Aorta (tissue), 5 donors: ENCODE data around the gene CGNL1. TPM values are rescaled to one million over a fixed set of nuclear protein-coding genes. Genes with fewer than 3 reads are reported as not detected.

Source experiments
- ATAC-seq: fragments of 200-7000 bp; cut with Tn5 transposase; one replicate; pipeline ENCODE4 v1.9.1; 2022; ENCODE audit warnings: moderate library complexity; ENCODE audit not compliant: low FRiP score
- DNase-seq, 2 donors: peaks; one replicate each; pipeline ENCODE4 v3.0.0-alpha.2; 2020
- H3K27ac ChIP-seq, 2 donors: one replicate each; pipeline ENCODE4 v1.5.1; 2013; ENCODE audit warnings: low read length in 2 of 2, mild to moderate bottlenecking in 2 of 2, moderate library complexity in 2 of 2, control low read depth in 1 of 2, inconsistent platforms in 1 of 2, low read depth in 1 of 2
- H3K27me3 ChIP-seq, 2 donors: one replicate each; pipeline ENCODE4 v1.6.1; 2013; ENCODE audit warnings: control low read depth in 1 of 2, low read length in 1 of 2, mild to moderate bottlenecking in 1 of 2, moderate library complexity in 1 of 2; ENCODE audit not compliant: insufficient read depth in 2 of 2, control insufficient read depth in 1 of 2
- H3K36me3 ChIP-seq, 2 donors: one replicate each; pipeline ENCODE4 v1.6.1; 2013; ENCODE audit warnings: control low read depth in 1 of 2, low read length in 1 of 2, mild to moderate bottlenecking in 1 of 2; ENCODE audit not compliant: insufficient read depth in 2 of 2, control insufficient read depth in 1 of 2
- H3K4me1 ChIP-seq, 2 donors: one replicate each; pipeline ENCODE4 v1.6.1; 2013; ENCODE audit warnings: low read length in 2 of 2, control low read depth in 1 of 2, mild to moderate bottlenecking in 1 of 2, moderate library complexity in 1 of 2; ENCODE audit not compliant: insufficient read depth in 2 of 2, control insufficient read depth in 1 of 2
- H3K4me3 ChIP-seq, 2 donors: one replicate each; pipeline ENCODE4 v1.5.1; 2013; ENCODE audit warnings: low read length in 2 of 2, control low read depth in 1 of 2, mild to moderate bottlenecking in 1 of 2
- H3K9me3 ChIP-seq: one replicate; pipeline ENCODE4 v1.6.1; 2013; ENCODE audit warnings: mild to moderate bottlenecking, low read length; ENCODE audit not compliant: control insufficient read depth
- WGBS, 2 donors: extraction: QIAGEN DNeasy Blood & Tissue Kit; methylation state at CpG; one replicate each; pipeline ENCODE4 v1.1.7; 2013; 5-methylcytosine and 5-hydroxymethylcytosine counted together
- intact Hi-C, 2 donors: fragments of 100-400 bp; cut with DNase I; formaldehyde crosslinking; loops; one replicate each; pipeline versions ENCODE4 v1.14.2 to v1.15.0; 2022
- polyA plus RNA-seq, 2 donors: library from polyadenylated mRNA; stranded (reverse); fragments of 200-250 nt; gene quantifications; one replicate each; pipeline ENCODE4 v1.2.3, GENCODE V29; 2013
- total RNA-seq, 2 donors: library from RNA; stranded (reverse); fragmentation: NEBNext Ultra II Directional; extraction: Animal tissue kit (Norgen Biotek cat#: 25700); gene quantifications; one replicate each; pipeline ENCODE4 v1.2.1, GENCODE V29; 2021
- donor health status: healthy with polysubstance abuse.
- donor health status: Bipolar disorder and iron deficiency.
- donor health status: DM: no; HTN: no; CAD: no.
- donor health status: DM: no; HTN: no; CAD: no.
- donor health status: DM: yes; HTN: yes; CAD: no.

CGNL1 gene
- total and polyA plus RNA-seq, 4 donors: 4.1 to 46.3 (median 12.4) TPM

DNA sequence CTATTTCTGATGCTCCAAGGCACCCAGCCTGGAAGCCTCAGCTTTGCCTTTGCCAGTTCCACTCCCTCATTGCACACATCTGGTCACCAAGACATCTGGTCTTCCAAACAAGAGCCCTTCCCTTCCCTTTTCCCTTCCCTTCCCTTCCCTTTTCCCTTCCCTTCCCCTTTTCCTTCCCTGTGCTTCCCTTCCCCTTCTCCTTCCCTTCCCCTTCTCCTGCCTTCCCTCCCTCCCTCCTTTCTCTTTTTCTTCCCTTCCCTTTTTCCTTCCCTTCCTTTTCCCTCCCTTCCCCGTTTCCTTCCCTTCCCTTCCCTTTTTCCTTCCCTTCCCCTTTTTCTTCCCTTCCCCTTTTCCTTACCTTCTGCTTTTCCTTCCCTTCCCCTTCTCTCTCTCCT, 2.4 kb upstream of the CGNL1 start:
- H3K27ac ChIP-seq: no peak overlapping the region
- DNase-seq: no peak
- no peaks in the 10 kb centered on the region for H3K36me3 ChIP-seq
- H3K4me1 ChIP-seq: peaks cover 0 to 2% of the 10 kb centered on the region in 2 donors
- whole genome bisulfite sequencing, 2 donors: 91 to 93% methylated on average over 1 of the region's 1 CpG
- no peaks in the 10 kb centered on the region for H3K9me3 ChIP-seq
- H3K4me3 ChIP-seq: no peak overlapping the region
- ATAC-seq: no peak
- intact Hi-C loops: loop anchor here in 1 of 2 donors (10.0 kb wide), 1 partner anchor 151 kb away; no protein-coding TSS in a partner anchor
- no peaks in the 10 kb centered on the region for H3K27me3 ChIP-seq

DNA sequence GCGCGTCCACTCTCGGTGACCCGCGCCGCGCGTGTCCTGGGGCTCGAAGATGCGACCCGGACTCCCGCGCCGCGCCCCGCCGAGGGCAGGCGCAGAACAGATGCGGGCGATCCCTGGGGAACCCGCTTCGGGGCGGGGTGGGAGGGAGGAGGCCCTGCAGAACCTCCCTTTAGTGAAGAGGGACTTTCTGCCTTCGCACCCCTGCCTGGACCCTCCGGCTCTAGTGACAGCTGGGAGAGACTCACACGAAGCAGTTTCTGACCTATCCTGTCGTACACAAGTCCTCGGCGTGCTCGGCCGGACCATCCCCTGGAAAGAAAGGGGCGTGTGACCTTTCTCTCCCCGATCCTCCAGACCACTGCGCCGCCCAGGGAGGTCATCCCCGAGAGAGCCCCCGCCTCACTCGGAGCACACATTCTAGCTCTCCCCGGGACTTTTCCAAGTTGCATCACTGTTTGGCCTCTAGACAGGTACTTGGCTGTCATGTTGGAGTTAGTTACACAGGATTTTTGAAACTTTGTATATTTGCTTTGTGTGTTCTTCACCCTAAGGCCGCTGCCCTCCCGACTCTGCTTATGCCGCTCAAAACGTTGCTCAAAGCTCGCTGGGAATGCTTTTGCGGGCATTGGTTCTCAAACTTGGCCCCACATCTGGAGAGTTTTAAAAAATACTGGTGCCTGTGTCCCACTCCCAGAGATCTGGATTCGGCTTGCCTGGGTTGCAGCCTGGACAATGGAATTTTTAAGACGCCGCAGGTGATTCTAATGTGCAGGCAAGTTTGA, 582 bp downstream of the CGNL1 start:
- DNase-seq (peak in 1 of 2 donors; percentile 81), ATAC-seq (peak; percentile 36)
- no peaks in the 10 kb centered on the region for H3K36me3 ChIP-seq
- no peaks in the 10 kb centered on the region for H3K9me3 ChIP-seq
- WGBS, 2 donors: 1% methylated on average over 34 to 48 of the region's 48 CpGs
- H3K27me3 ChIP-seq: no peaks in the 10 kb centered on the region
- H3K4me1 ChIP-seq: peaks cover 0 to 2% of the 10 kb centered on the region in 2 donors
- intact Hi-C loops: loop anchor here in 1 of 2 donors (5.0 to 10.0 kb wide), 2 partner anchors 65 to 148 kb away; no protein-coding TSS in a partner anchor
- no peak overlapping the region for H3K27ac ChIP-seq
- H3K4me3 ChIP-seq: peak overlapping the region; percentile 81 to 94

DNA sequence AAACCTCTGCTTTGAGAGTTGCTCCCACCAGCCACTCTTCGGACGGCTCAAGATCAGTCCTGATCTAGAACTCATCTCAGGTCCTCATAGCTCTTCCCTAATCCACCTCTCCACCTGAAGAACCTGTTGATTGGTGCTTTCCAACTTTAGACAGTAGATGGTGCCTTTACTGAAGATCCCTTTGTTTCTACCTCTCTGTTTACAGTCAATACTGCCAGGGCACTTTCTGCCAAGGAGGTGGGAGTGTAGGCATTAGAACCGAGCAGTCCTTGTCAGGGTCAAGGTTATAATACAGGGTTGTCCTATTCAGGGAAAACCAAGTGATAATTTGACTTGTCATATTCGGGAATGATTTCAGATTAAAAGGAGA, 1.2 kb downstream of the CGNL1 start:
- H3K36me3 ChIP-seq: no peaks in the 10 kb centered on the region
- H3K9me3 ChIP-seq: no peaks in the 10 kb centered on the region
- H3K4me3 ChIP-seq: peak overlapping the region; percentile 81 to 94
- ATAC-seq (no peak), DNase-seq (no peak)
- intact Hi-C loops: loop anchor here in 1 of 2 donors (5.0 to 10.0 kb wide), 2 partner anchors 65 to 147 kb away; no protein-coding TSS in a partner anchor
- no peak overlapping the region for H3K27ac ChIP-seq
- H3K4me1 ChIP-seq: peaks cover 0 to 2% of the 10 kb centered on the region in 2 donors
- WGBS, 2 donors: 10 to 15% methylated on average over 4 of the region's 4 CpGs
- no peaks in the 10 kb centered on the region for H3K27me3 ChIP-seq

- H3K4me1 ChIP-seq: peaks cover 0 to 2% of the 10 kb centered on the region in 2 donors
- no peaks in the 10 kb centered on the region for H3K27me3 ChIP-seq
- WGBS, 2 donors: 19 to 44% methylated on average over 3 of the region's 3 CpGs
- ATAC-seq (no peak), DNase-seq (no peak)
- intact Hi-C loops: loop anchor here in 1 of 2 donors (5.0 to 10.0 kb wide), 2 partner anchors 63 to 145 kb away; no protein-coding TSS in a partner anchor
- H3K27ac ChIP-seq: no peak overlapping the region
- no peak overlapping the region for H3K4me3 ChIP-seq
- no peaks in the 10 kb centered on the region for H3K36me3 ChIP-seq
- H3K9me3 ChIP-seq: no peaks in the 10 kb centered on the region
Measured at GRCh38 chr15:57379487-57379886, 3.2 kb downstream of the CGNL1 start.

DNA sequence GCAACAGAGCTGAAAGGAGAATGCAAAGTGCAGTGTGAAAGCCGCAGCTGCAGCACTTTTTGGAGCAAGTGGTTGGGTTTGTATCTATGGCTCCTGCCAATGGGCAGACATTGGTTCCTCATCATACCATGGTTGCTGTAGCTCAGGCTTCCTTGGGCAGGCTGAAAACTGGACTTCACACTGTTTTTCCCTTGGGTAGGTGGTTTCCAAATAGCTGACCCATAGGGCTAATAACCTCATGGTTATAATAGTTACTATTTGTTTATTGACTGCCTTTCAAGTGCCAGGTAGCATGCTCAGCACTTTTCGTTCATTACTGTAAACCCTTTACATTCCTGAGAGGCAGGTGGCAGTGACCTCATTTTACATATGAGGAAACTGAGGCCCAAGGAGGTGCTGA, 4.5 kb downstream of the CGNL1 start:
- peaks cover 0 to 2% of the 10 kb centered on the region in 2 donors for H3K4me1 ChIP-seq
- intact Hi-C loops: no loop called here
- H3K4me3 ChIP-seq: no peak overlapping the region
- no peaks in the 10 kb centered on the region for H3K36me3 ChIP-seq
- no peaks in the 10 kb centered on the region for H3K27me3 ChIP-seq
- WGBS, 2 donors: 89 to 94% methylated on average over 2 of the region's 2 CpGs
- no peak overlapping the region for H3K27ac ChIP-seq
- no peak for DNase-seq
- no peak for ATAC-seq
- H3K9me3 ChIP-seq: no peaks in the 10 kb centered on the region

DNA sequence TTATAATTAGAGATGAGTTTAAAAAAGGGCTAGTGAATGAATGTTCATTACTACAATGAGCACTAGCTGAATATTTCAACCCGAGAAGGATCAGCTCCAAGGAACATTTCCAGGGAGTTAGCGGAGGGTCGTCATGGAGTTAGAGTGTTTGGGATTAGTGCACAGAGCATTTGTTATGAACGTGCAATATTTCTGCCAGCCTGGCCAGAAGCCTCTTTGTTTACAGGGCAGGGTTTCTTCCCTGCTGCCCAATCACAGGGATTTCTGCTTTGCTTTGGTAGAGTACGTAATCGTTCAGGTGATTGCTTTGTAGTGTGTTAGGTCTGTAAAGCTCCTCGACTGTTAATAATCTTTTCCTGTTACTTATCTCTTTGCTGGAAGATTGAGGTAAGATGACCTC, 5.9 kb downstream of the CGNL1 start:
- no peak for ATAC-seq
- H3K36me3 ChIP-seq: no peaks in the 10 kb centered on the region
- intact Hi-C loops: no loop called here
- H3K9me3 ChIP-seq: no peaks in the 10 kb centered on the region
- no peak overlapping the region for H3K27ac ChIP-seq
- no peak overlapping the region for H3K4me3 ChIP-seq
- DNase-seq: no peak
- no peaks in the 10 kb centered on the region for H3K27me3 ChIP-seq
- H3K4me1 ChIP-seq: peaks cover 0 to 2% of the 10 kb centered on the region in 2 donors
- 19 to 40% methylated on average over 7 of the region's 7 CpGs for WGBS, 2 donors

- Histone ChIP-seq H3K27me3 (no peaks in the 10 kb centered on the region), H3K4me1 (no peaks in the 10 kb centered on the region), H3K9me3 (no peaks in the 10 kb centered on the region), H3K36me3 (no peaks in the 10 kb centered on the region), H3K27ac (no peak overlapping the region), H3K4me3 (no peak overlapping the region)
- DNase-seq: no peak
- 66 to 86% methylated on average over 1 of the region's 1 CpG for WGBS, 2 donors
- no peak for ATAC-seq
- intact Hi-C loops: no loop called here
Measured at GRCh38 chr15:57382969-57383368, 6.7 kb downstream of the CGNL1 start.

GRCh38 chr15:57384024-57384423, 7.7 kb downstream of the CGNL1 start:
- H3K27me3 ChIP-seq: no peaks in the 10 kb centered on the region
- no peaks in the 10 kb centered on the region for H3K9me3 ChIP-seq
- intact Hi-C loops: no loop called here
- ATAC-seq: peak; percentile 40
- peak in 1 of 2 donors; percentile 62 for DNase-seq
- H3K4me3 ChIP-seq: no peak overlapping the region
- 34 to 42% methylated on average over 2 of the region's 2 CpGs for WGBS, 2 donors
- no peaks in the 10 kb centered on the region for H3K36me3 ChIP-seq
- peak overlapping the region in 1 of 2 donors; percentile 7 for H3K27ac ChIP-seq
- H3K4me1 ChIP-seq: no peaks in the 10 kb centered on the region

GRCh38 chr15:57384816-57385215, 8.5 kb downstream of the CGNL1 start:
- Histone ChIP-seq H3K27ac (no peak overlapping the region), H3K27me3 (no peaks in the 10 kb centered on the region), H3K4me1 (no peaks in the 10 kb centered on the region), H3K4me3 (no peak overlapping the region), H3K9me3 (no peaks in the 10 kb centered on the region), H3K36me3 (no peaks in the 10 kb centered on the region)
- ATAC-seq (no peak), DNase-seq (no peak)
- intact Hi-C loops: loop anchor here in 1 of 2 donors (5.0 kb wide), 1 partner anchor 37 kb away; no protein-coding TSS in a partner anchor
- WGBS, 2 donors: 29 to 30% methylated on average over 2 of the region's 2 CpGs
